NCI-H774 (cell line): ENCODE results near the gene PLPPR4.
"Not testable (repeated sequence)": the region's sequence is repeated elsewhere in the genome, so short reads cannot be mapped to it uniquely, and the experiment has no call there.

Experiments
- DNase-seq: peaks from one replicate; lab custom pipeline; 2025; lab: John Stamatoyannopoulos, UW

The PLPPR4 gene

DNA sequence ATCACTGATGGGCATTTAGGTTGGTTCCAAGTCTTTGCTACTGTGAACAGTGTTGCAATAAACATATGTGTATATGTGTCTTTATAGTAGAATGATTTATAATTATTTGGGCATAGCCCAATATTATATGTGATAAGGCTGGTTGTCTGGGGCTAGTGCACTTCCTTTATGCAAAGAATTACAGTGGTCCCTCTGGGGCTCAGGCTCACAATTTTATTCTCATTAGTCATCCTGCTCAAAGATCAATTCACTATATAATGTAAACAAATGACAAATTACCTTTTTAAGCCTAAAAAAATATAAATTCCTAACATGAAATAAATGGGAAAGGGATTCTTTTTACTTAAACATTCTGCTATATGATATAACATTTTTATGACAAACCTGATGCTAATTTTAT lies 5.0 kb downstream of the PLPPR4 start:
- no peak for DNase-seq

DNA sequence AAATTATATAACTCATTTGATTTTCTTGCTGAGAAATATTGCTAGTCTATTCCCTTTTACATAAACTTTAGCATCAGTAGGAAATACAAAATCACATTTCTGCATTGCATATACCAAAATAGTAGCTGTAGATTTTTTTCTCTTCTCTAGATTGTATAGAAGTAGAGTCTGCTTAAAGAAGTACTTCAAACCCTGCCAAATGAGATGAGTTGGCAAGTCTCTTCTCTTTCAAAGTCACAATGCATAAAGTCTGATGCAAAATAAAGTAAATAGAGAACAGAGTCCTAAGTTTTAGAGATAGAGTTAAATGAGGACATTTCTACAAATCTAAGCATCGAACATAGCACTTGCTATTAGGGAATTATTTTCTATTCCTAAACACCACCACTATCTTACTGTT lies 6.4 kb downstream of the PLPPR4 start:
- no peak for DNase-seq

DNA sequence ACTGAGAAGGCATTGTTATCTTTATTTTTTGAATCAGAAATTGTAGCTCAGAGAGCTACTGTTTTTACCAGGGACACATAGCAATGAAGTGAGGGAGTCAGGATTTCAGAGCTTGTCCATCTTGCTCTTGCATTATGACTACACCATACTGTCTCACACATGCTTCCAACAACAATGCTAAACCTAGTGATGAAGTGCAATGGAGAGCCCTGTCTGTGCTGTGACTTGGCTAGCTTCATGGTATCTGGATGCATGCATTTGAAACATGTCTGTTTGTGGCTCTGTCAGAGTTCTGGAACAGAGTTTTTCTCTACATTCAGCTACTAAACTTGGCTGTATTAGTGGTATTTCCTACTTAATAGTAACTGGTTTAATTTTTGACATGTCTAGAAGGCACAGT lies 7.0 kb downstream of the PLPPR4 start:
- no peak for DNase-seq

DNA sequence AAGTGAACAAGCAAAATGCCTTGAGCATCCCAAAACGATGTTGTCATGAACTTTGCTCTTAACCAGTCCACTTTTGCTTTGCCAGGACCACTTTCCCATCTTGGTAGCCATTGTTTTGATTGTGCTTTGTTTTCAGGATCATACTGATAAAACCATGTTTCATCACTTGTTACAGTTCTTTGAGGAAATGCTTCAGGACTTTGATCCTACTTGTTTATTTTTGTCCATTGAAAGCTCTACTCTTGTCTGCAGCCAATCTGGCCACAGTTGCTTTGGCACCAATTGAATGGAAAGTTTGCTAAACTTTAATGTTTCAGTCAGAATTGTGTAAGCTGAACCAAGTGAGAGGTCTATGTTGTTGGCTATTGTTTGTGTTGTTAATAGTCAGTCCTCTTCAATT lies 12.8 kb downstream of the PLPPR4 start:
- DNase-seq, result no peak

DNA sequence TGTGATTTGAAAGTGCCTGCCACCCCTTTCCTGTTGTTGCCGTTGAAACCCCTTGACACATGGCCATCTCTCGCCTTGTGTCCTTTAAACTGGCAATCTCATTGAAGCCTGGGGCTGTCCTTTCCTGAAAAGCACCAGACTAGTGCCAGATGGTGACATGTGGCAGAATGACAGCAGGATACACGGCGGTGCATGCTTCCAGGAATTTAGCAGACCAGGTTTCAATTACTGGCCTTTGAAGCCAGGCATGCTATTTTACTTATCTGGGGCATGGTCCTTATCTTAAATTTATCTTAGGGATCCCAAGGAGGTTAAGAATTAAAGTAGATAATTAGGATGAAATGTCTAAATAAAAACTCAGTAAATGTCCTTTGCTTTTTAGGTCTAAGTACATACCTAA lies 15.2 kb downstream of the PLPPR4 start:
- DNase-seq, result no peak

DNA sequence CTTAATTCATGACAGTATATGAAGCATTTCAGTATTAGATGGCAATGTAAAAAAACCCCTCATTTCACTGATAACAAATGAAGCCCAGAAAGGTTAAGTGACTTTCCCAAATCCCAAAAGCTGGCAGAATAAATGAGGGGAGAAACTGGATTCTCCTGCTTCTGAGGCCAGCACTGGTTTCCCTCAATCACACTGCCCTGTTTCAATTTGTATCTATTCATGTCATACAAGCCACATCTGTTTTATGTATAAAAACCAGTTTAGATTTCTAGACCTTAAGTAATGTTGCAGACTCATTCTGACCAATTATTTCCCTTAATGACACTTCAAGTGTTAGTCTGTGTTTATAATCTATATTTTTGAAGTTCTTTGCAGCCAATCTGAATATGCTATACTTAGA lies 16.8 kb downstream of the PLPPR4 start:
- DNase-seq, result no peak

DNA sequence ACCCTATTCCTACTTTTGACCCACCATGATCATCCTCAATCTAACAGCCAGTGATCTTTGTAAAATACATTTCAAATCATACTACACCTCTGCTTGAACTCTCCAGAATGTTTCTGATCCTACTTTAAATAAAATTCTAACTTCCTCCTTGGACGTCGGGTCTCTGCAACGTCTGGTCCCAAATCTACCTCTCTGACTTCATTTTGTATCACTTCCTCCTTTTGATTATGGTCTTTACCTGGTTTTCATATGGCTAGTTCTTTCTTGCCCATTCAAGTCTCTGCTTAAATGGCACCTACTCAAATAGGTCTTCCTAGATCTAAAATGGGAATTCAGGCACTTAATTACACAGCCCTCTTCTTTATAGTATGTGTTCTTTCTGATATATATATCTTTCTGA lies 18.2 kb downstream of the PLPPR4 start:
- no peak for DNase-seq

DNA sequence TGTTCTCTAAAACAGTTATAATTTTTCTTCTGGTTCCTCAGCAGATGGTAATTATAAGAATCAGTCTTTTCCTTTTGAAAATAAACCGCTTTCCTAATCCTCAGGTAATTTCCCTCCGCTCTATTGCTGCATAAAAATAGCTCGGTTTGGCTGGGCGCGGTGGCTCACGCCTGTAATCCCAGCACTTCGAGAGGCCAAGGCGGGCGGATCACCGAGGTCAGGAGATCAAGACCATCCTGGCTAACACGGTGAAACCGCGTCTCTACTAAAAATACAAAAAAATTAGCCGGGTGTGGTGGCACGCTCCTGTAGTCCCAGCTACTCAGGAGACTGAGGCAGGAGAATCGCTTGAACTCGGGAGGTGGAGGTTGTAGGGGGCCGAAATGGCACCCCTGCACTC lies 19.2 kb downstream of the PLPPR4 start:
- not testable (repeated sequence) for DNase-seq

DNA sequence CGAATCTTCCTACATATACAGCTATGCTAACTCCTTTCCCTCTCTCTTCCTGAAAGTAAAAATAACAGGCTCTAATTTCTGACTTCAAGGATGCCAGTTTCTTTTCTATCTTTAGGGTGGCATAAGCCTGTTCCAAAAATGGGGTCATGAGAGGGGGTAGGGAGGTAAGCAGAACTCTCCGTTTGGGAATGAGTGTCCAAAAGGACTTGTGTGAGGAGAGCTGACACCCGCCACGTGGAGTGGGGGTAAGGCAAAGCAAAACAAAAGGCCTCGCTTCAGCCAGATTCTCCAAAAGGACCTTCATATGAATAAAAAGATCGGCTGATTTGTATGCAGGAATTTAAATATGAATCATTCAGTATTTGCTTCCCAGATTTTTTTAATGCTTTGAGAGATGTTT lies 28.6 kb downstream of the PLPPR4 start:
- DNase-seq, result no peak

DNA sequence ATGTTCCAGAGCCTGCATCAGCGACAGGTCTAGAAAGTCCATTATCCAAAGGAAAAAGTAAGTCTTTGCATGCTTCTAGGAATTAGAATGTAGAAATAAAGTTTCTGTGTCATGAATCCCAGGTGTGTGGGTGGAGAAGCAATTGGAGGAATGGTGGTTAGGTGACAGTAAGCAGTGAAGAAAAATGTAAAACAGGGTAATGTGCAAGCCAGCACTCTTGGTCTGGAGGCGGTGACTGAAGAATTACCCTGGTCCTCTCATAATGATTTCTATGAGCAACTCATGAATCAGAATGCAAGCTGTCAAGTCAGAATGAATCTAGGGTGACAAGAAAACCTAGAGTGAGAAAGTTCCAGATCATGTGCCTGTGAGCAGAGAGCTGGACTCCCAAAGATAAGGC lies 33.6 kb downstream of the PLPPR4 start:
- no peak for DNase-seq

DNA sequence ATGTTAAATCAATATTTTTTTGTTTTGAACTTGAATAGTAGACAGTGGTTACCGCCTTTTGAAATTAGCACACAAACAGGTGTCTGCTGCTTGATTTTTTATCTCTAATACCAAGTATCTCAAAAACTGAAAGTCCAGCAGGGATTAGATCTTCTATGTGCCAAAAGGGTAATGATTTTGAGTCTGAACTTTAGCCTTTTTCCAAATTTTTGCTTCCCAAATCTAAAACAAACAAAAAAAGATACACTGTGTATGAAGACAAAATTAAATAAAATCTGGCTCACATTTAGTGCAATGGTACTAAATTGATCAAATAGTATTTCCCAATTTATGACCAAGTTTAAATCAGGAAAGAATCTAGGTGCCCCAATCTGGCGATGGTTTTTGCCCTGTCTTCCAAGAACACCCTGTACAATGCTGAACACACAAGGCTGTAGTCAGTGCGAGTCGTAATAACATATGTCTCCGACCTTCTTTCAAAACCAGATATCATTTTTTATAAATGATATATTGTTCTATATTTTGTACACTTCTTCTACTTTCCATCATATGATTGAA lies 40.5 kb downstream of the PLPPR4 start:
- DNase-seq, result no peak

DNA sequence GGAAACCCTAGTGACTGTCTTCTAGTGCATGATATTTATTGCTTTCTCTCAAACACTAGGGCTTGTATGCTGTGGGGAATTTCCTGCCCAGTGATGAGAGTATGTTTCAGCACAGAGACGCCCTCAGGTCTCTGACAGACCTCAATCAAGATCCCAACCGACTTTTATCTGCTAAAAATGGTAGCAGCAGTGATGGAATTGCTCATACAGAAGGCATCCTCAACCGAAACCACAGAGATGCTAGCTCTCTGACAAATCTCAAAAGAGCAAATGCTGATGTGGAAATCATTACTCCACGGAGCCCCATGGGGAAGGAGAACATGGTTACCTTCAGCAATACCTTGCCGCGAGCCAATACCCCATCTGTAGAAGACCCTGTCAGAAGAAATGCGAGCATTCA lies 41.3 kb downstream of the PLPPR4 start:
- DNase-seq, result no peak

DNA sequence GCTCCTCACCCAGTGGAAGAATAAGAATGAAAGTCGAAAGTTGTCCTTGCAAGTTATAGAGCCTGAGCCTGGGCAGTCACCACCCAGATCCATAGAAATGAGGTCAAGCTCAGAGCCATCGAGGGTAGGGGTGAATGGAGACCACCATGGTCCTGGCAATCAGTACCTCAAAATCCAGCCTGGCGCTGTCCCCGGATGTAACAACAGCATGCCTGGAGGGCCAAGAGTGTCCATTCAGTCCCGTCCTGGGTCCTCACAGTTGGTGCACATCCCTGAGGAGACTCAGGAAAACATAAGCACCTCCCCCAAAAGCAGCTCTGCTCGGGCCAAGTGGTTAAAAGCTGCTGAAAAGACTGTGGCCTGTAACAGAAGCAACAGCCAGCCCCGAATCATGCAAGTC lies 41.8 kb downstream of the PLPPR4 start:
- no peak for DNase-seq

DNA sequence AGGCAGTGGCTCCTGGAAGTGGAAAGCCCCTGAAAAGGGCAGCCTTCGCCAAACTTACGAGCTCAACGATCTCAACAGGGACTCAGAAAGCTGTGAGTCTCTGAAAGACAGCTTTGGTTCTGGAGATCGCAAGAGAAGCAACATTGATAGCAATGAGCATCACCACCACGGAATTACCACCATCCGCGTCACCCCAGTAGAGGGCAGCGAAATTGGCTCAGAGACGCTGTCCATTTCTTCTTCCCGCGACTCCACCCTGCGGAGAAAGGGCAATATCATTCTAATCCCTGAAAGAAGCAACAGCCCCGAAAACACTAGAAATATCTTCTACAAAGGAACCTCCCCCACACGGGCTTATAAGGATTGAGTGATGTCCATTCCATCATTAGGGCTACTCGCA lies 42.4 kb downstream of the PLPPR4 start:
- DNase-seq, result no peak

DNA sequence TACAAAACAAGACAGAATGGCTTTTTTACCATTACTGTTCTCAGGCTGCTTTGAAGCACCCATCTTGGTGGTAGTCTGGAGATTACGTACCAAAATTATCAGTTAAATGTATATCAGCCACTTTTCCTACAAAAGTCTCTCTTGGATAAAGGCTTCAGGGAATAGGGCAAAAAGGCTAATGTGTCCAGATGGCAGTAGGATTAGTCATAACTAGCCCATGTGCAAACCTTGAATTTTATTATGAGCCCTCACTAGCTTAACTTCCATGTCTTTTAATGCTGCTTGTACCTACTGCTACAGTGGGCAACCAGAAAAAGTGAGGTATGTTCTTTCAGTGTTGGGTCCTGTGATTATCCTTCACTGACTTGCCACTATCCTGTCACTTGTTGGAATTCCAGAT lies 51.0 kb downstream of the PLPPR4 start:
- no peak for DNase-seq

DNA sequence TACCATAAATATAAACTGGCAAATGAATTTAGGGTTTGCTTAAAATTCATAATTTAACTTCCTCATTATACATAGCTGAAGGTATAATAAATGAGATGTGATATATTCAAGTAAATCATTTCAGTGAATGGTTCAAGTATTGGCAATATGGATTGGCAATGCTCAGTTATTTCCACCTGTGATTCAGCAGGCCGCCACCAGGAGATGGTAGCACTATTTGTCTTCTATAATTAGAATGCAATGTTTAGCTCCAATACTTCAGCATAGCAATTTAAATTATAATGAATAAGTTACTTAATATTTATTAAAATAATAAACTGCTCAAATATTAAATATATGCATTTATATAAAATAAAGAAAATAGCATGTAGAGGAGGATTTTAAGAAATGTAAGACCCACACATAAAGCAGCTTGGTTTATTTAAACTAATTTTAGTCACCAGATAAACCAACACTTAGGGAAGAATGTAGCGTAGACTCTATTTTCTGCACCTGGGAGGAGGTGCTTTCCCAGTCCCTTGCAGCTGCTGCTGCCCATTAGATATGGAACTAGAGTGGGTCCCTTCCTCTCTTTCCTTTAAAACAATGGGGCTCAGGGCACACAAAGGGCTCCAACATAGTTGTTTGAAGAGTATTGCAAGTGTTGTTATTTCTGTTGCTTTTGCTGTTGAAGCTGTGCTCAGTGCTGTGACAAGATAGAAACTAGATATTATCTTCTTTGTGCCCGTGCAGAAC lies 62.1 kb downstream of the PLPPR4 start:
- no peak for DNase-seq

DNA sequence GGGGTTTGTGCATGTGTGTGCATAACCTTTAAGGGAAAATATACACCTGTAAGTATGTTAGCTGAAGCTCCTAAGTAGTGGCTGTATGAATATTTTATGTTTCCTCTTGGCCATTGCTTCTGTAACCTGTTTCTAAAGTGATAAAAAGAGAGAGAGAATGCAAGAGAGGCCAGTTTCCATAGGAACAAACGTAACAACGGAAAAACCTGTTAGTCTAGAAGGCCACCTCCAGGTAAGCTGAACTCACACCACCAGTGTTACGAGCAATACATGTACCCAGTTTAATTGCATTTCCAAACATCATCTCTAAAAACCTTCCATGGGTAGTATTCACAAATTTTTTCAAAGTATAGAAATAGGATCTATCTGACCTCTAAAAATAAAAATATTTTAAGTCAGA lies 63.1 kb downstream of the PLPPR4 start:
- DNase-seq, result peak; percentile 23

DNA sequence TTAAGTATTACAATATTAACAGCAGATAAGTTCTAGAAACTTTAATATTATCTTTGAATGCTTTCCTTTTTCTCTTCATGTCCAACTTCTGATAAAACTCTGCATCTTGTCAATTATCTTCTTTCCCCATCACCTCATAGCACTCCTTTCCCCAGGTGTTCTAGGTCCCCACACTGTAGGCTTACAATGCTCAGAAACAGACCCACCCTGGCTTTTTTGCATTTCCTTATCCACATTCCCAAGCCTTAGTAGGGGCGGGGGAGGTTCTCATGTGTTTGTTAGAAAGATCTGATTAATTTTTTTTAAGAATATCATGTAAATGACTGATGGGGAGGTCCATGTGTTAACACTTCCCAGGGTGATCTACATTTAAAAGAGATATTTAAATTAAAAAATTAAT lies 63.9 kb downstream of the PLPPR4 start:
- DNase-seq, result no peak

DNA sequence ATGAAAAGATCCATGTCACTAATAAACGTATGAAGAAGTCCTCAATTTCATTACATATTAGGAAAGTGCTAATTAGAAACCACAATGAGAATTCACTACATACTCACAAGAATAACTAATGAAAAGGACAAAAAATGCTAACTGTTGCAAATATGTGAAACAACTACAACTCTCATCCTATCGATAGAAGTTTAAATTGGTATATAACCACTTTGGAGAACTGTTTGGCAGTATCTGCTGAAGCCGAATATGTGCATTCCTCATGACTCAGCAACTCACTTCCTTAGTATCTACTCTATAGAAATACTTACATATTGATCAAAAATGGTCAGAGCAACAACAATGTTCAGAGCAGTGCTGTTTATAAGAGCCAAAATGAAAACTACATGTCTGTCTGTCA lies 66.8 kb downstream of the PLPPR4 start:
- DNase-seq, result no peak

DNA sequence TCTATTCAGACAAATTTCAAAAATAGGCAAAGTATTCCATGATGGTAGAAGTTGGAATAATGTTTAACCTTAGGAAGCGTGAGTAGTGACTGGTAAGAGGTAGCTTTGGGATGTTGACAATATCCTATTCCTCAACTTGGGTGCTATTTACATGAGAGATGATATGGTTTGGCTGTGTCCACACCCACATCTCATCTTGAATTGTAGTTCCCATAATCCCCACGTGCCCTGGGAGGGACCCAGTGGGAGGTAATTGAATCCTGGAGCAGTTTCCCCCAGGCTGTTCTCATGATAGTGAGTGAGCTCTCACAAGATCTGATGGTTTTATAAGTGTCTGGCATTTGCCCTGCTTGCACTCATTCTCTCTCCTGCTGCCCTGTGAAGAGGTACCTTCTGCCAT lies 67.3 kb downstream of the PLPPR4 start:
- DNase-seq, result no peak

DNA sequence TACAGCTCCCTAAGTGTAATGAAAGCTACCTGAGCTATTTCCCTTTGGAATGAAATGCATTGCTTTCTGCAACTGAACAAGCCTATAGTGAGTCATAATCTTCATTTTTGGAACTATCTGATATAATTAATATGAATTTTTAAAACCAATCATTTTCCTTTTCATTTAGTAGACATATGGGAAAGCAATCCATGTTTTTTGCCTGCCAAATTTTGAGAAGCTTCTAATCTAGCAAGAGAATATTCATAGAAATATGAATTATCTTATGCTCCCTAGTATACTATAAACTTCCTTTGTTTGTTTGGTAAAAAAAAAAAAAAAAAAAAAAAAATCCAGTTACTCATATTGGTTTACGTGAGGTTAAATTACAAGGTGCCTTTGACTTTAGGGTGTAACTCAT lies 68.3 kb downstream of the PLPPR4 start:
- no peak for DNase-seq

DNA sequence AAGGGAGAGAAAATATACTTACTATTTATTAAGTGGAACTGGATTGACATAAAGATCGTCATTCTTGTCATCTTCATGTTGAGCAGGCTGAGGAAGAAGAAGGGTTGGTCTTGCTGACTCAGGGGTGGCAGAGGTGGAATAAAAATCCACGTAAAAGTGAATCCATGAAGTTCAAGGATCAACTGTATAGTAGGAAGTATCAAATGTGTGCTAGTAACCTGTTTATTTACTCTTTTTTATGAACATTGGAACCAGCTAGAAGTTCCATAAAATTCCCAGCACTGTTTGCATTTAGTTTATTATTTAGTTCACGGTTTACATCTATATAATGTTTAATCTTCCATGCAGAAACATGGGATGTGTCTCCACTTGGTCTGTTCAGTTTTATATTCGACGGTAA lies 70.7 kb downstream of the PLPPR4 start:
- DNase-seq, result no peak

DNA sequence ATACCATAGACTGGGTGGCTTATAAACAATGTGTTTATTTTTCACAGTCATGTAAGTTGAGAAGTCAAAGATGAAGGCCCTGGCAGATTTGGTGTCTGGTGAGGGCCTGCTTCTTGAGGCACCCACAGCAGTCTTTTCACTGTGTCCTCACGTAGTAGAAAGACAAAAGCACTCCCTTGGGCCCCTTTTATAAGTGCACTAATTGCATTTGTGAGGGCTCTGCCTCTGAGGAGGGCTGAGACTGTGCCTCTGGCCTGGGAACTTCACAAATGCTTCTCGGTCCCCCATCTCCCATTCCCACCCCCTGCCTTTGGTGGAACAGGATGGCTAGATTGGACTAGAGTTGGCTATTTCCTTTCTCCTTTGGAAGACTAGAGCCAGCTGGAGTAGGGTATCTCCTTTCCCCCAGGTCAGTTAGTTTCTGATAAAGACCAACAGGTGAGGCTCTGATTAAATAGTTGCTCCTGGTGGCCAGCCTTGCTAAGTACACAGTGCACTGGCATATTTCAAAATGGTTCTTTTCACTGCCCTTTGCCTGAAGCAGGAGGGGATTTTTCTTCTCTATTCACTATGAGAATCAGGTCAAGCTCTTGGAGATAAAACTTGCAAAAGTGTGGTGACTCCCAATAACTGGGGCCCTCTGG lies 82.9 kb downstream of the PLPPR4 start:
- no peak for DNase-seq
